Measurements from ENCODE around the gene TMEM131L. TPM values are rescaled to one million over a fixed set of nuclear protein-coding genes. Genes with fewer than 3 reads are reported as not detected.

Gene TMEM131L
- total and polyA plus RNA-seq, 2 donors (not counting 3 experiments of a cell fraction or from before 2014, with no cell fraction given), result 7.7 to 21.2 TPM

- Histone ChIP-seq H3K4me1 (ENCODE audit: control insufficient read depth, extremely low read depth, insufficient read depth, low read length) (peaks cover 14% of the 10 kb centered on the region), H3K9ac (replicated peaks; ENCODE audit: extremely low read depth, insufficient read depth, low read length) (no peak overlapping the region), H3K9me3 (replicated peaks; ENCODE audit: control insufficient read depth, insufficient read depth, low read length) (no peaks in the 10 kb centered on the region), H4K20me1 (replicated peaks; ENCODE audit: control insufficient read depth, extremely low read depth, insufficient read depth, low read length) (no peaks in the 10 kb centered on the region), H3K79me2 (ENCODE audit: control insufficient read depth, insufficient read depth, low read length) (no peaks in the 10 kb centered on the region), H3K4me3 (replicated peaks in 1 of 3; ENCODE audit: insufficient read depth in 1 of 3, low read depth in 1 of 3, low read length in 3 of 3) (no peak overlapping the region), H3K4me2 (ENCODE audit: insufficient read depth, low read length) (no peak overlapping the region), H3K36me3 (ENCODE audit: control insufficient read depth in 2 of 2, extremely low read depth in 1 of 2, insufficient read depth in 2 of 2, low read length in 2 of 2) (no peaks in the 10 kb centered on the region), H3K9me1 (replicated peaks; ENCODE audit: control insufficient read depth, extremely low read depth, insufficient read depth, low read length) (no peaks in the 10 kb centered on the region), H3K27ac (ENCODE audit: insufficient read depth, low read depth, low read length) (no peak overlapping the region), H2AFZ (ENCODE audit: low read depth, low read length) (no peak overlapping the region), H3K27me3 (ENCODE audit: control insufficient read depth in 2 of 2, insufficient read depth in 2 of 2, low read length in 2 of 2) (peaks cover 13 to 28% of the 10 kb centered on the region in 2 experiments)
- no TSS peak for BruUV-seq (replicated peaks)
- intact Hi-C loops (cut with micrococcal nuclease), result no loop called here
- DNase-seq (ENCODE audit: low read depth, low spot score) (no peak), FAIRE-seq (no peak)
- CTCF ChIA-PET, result interaction anchor here (1.2 kb wide), 1 partner anchor 30 kb away, joined by 4 read pairs; no protein-coding TSS in a partner anchor
- POLR2A ChIA-PET, result no interaction called here
- dilution Hi-C loops (cut with MboI; ENCODE audit: extremely low pct_ligation_motif_present, low sequenced_read_pairs), result no loop called here
- TF ChIP-seq FOS (IDR thresholded peaks at IDR 0.05; ENCODE audit: borderline replicate concordance, insufficient read depth, low read length), result no peak
- no peak for TF ChIP-seq GATA2 (IDR thresholded peaks at IDR 0.05; ENCODE audit: insufficient read depth, insufficient read length, low read depth, low read length)
- TF ChIP-seq EZH2 (IDR thresholded peaks at IDR 0.05; ENCODE audit: borderline replicate concordance, low read depth, low read length, severe bottlenecking), result no peak
- no peak for TF ChIP-seq POLR2A (IDR thresholded peaks at IDR 0.05; ENCODE audit: low read depth, low read length)
- no peak for TF ChIP-seq POLR2AphosphoS5 (IDR thresholded peaks at IDR 0.05; ENCODE audit: insufficient read depth, low read depth, low read length)
- TF ChIP-seq CTCF (IDR thresholded peaks at IDR 0.05; ENCODE audit: extremely low read depth in 1 of 2, insufficient read depth in 1 of 2, low read depth in 1 of 2, low read length in 2 of 2), result no peak
- TF ChIP-seq JUN (IDR thresholded peaks at IDR 0.05; ENCODE audit: borderline replicate concordance, insufficient read depth, insufficient read length, low read depth), result no peak
- TF ChIP-seq MYC (IDR thresholded peaks at IDR 0.05; ENCODE audit: low read depth, low read length), result no peak
- TF ChIP-seq MAX (IDR thresholded peaks at IDR 0.05; ENCODE audit: insufficient read depth, insufficient read length), result no peak
Measured at GRCh38 chr4:153679486-153679885, 213.3 kb downstream of the TMEM131L start.

All from endothelial cell of umbilical vein (primary cell).